ENCODE measurements around the gene NEK7.
"Not testable (repeated sequence)": the region's sequence is repeated elsewhere in the genome, so short reads cannot be mapped to it uniquely, and the experiment has no call there.

Gene NEK7

DNA sequence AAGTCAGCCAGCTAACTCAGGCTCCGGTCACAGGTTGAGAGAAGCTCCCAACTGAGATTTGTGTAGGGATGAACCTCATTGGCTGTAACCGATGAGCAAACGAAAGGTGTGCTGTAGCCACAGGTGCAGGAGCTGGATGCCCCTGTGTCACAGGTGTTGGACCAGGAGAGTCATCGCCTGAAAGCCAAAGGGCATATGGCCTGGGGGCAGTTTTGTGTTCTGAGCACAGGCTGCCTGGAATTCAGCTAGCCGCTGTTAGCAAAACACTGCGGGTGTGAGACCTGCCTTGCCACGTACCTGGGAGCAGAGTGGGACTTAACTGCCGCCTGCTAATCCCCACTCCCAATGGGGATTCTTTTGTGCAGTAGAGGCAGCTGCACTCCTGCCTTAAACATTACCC is 55.3 kb downstream of the NEK7 start:
- no peak for DNase-seq

DNA sequence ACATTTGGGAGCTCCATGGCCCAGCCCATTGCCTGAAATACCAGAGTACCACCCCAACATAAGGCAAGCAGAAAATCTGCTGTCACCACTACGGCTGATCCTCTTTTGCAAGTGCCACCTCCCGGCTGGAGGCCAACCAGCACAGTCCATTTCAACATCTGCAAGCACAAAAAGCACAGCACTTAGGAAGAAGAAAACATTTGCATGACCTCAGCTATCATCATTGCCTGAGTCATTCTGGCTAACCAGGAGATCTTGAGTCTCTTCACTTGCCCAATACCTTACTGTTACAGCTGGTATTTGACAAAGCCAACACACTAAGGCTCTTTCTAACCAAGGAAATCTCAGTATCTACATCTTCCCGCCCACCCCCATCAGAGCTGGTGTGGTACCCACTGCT is 55.9 kb downstream of the NEK7 start:
- peak; percentile 61 to 72 (median 68) for DNase-seq

DNA sequence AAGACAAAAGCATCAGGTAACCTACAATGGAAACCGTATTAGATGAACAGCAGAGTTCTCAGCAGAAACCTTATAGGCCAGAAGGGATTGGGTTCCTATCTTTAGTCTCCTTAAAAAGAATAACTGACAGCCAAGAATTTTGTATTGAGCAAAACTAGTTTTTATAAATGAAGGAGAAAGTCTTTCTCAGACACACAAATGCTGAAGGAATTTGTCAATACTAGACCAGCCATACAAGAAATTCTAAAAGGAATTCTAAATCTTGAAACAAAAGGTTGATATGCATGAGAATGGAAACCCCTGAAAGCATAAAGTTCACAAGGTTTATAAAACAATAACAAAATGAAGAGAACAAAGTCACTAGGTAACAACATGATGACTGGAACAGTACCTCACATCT is 58.1 kb downstream of the NEK7 start:
- DNase-seq: no peak

DNA sequence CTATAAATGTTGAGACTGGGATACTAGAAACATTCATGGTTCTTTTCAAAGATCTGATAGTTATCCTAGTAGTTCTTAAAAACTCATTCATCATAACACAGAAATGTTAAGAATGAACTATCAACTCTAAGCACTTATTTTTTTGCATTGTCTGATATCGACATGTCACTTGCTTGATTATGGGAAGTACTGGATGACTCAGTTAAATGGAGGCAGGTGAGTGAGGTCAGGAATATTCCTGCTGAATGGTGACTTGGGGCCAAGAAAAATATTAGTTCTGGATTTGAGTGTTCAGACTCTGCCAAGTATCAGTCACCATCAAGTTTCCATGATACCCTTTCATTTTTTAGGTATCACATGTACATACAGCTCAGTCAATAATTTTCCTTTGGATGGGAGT is 63.6 kb downstream of the NEK7 start:
- DNase-seq: peak in 1 of 3 donors; percentile 67

DNA sequence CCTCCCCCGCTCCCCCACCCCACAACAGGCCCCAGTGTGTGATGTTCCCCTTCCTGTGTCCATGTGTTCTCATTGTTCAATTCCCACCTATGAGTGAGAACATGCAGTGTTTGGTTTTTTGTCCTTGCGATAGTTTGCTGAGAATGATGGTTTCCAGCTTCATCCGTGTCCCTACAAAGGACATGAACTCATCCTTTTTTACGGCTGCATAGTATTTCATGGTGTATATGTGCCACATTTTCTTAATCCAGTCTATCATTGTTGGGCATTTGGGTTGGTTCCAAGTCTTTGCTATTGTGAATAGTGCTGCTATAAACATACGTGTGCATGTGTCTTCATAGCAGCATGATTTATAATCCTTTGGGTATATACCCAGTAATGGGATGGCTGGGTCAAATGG is 70.2 kb downstream of the NEK7 start:
- not testable (repeated sequence) for DNase-seq

DNA sequence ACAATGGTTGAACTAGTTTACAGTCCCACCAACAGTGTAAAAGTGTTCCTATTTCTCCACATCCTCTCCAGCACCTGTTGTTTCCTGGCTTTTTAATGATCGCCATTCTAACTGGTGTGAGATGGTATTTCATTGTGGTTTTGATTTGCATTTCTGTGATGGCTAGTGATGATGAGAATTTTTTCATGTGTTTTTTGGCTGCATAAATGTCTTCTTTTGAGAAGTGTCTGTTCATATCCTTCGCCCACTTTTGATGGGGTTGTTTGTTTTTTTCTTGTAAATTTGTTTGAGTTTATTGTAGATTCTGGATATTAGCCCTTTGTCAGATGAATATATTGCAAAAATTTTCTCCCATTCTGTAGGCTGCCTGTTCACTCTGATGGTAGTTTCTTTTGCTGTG is 70.7 kb downstream of the NEK7 start:
- DNase-seq: not testable (repeated sequence)

DNA sequence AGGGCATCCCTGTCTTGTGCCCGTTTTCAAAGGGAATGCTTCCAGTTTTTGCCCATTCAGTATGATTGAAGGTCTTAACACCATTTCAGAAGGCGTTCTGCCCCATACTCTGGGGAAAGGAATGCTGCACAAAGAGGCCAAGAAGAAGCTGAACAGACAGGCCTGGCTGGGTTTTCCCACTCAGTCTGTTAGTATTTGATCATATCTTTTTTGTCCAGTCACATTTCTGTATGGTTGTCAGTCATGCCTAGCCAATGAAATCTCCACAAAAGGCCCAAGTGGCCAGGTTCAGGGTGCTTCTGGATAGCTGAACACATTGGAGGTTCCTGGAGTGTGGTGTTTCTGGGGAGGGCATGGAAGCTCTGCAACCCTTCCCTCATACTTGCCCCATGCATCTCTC is 72.1 kb downstream of the NEK7 start:
- no peak for DNase-seq

DNA sequence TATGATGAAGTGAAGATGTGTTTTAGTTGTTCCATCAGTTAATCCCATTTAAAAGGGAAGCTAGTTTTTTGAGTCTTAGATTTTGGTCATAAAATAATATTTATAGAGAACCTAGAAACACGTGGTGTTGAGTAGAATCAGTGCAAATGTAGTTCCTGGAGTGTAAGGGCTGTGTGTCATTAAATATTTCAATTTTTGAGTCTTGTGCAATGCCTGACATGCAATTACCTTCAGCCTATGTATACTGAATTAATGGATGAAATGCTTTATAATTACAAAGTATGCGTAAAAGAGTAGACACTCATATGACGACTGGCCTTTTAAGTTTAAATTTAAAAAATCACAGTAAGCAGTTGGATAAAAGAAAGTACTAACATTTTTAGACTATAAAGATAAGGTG is 75.0 kb downstream of the NEK7 start:
- peak in 1 of 3 donors; percentile 24 for DNase-seq

DNA sequence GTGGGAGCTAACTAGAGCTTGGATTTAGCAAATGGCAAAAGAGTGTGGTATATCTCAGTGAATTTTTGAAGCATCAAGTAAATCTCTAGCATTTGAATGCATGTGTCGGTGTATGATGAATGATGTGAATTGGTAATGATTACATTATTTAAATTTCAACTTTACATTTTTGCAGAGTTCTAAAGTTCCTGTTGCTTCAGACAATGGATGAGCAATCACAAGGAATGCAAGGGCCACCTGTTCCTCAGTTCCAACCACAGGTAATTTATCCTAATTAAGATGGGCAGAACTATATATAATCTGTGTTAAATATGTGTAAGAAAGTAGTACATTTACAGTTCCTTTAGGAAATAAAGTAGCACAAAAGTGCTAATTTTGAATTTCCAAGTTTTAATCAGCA is 75.6 kb downstream of the NEK7 start:
- no peak for DNase-seq

DNA sequence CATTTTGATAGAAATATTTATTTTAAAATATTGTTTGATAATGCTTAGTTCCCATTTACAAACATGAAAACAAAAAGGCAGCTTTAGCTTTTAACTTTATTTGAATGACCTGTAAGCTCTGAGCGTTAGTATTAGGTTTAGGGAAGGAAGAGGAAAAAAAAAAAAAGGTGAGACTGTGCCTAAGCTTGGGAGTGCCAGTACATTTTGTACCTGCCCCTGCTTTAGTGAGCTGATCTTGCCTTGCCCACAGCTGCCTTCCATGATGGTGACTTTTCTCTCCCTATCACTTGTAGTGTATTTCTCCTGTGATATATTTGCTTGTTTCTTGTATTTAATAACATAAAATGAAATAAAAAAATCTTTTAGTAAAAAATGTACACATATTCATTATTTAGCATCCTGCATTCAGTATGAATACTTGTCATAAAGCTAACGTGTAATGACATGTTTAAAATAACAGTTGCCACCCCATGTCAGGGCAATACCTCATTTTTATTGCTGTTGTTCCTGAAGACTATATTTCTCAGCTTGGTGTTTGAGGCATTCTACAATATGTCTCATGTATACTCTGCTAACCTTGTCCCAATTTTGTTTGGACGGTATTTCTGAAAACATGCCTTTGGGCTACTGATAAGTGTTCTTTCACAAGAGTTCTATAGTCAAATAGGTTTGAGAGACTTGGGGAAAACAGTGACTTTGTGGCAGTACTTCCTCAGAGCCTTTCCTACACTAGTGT is 76.3 kb downstream of the NEK7 start:
- DNase-seq: no peak

DNA sequence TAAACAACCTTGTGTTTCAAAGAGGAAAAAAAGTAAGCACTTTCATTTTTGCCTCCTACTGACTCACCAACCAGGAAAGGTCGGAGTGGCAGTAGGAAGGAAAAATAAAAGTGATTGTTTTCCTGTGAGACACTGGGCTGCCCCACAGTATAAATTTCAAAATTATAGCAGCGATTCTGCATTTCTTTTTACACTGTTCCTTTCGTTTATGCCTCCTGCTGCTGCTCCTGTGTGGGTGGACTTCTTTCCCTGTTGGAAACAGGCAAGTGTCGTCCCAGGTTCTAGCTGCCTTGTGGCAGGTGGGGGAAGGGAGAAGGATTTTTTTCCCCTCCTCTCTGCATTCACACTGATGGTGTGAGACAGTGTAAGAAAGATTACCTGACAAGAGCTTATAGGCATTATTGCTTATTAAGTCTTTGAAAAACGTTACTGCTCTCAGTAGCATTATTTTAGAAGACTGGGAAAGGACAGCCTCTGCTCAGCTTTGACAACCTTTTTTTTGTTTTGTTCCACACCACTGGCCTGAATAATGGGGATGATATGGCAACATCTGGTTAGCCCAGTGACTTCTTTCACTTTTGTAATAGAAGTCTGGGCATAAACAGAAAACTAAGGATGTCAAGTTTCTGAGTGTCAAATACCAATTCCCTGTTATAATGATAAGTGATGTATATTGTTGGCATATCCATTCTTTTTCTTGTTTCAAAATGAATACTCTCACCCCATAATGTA is 77.9 kb downstream of the NEK7 start:
- DNase-seq: peak; percentile 46 to 64 (median 60)

DNA sequence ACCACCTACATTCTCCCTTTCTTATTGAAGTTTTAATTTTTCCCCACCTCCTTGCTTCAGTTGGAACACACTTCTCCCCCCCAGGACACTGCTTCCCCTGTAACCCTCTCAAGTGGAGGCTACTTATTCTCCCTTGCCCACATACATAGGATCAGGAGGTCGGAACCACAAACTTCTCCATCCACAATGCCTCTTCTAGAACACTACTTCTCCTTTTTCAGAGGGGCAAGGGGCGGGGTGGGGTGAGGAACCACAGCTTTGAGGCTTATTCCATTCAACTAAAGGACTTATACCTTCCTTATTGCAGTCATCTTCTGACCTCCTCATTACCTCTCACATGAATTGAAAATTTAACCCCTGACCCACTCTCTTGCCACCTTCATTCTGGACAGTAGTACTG is 81.3 kb downstream of the NEK7 start:
- peak; percentile 57 to 70 (median 66) for DNase-seq

DNA sequence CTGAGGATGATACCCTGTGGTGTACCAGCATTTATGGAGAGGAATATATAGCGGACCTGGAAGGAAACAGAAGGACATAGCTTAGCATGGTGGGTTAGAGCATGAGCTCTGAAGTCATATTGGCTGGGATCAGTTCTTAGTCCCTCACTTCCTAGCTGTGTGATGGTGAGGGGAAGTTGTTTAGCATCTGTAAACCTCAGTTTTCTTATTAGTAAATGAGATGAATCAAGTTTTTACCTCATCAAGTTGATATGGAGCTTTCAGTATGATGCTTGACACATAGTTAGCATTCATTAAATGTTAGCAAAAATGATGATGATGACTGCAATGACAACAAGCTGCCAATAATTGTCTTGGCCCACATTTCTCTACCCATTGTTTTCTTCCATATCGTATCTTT is 84.8 kb downstream of the NEK7 start:
- DNase-seq: no peak

DNA sequence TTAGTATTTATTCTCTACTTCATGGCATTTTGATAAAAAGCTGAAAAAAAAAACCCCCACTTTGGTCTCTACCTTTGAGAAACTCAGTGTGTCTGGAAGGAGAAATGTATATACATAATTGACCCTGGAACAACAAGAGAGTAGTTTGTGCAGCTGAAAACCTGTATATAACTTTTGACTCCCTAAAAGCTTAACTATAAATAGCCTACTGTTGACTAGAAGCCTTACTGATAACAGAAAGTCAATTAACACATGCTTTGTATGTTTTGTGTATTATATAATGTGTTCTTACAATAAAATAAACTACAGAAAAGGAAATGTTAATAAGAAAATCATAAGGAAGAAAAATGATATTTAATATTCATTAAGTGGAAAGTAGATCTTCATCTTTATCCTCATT is 88.0 kb downstream of the NEK7 start:
- no peak for DNase-seq

DNA sequence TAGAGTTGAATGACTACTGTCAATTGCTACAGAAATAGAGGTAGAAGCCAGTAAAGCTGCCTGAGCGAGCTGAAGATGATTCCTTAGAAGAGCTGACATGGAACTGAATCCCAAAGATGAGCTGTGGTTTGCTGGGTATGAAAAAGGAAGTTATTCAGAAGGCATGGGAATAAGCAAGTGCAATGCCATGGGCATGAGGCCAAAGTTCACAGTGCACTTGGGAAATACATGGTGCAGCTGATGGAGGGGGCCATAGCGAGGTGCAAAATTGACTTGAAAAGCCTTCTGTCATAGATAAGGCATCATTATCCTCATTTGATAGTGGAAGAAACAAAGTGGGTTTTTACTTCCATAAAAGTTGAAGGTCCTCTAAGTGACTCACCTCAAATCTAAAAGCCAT is 88.6 kb downstream of the NEK7 start:
- no peak for DNase-seq

DNA sequence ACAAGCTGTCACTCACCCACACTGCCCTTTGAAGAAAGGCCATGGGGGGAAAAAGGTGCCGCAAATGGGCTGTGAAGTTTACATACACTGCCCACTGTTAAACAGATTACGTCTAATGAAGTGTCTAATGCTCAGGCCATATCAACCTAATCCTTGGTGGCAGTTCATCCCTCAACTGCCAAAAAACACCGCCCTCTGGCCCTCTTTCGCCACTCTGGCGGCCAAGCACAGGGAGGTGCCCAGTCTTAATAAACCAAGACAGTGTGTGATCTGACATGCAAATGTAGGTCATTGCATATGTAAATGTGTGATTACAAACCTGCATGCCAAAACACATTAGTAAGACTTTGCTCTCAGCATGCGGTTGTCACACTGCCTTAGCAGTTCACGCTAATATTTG is 89.5 kb downstream of the NEK7 start:
- no peak for DNase-seq

DNA sequence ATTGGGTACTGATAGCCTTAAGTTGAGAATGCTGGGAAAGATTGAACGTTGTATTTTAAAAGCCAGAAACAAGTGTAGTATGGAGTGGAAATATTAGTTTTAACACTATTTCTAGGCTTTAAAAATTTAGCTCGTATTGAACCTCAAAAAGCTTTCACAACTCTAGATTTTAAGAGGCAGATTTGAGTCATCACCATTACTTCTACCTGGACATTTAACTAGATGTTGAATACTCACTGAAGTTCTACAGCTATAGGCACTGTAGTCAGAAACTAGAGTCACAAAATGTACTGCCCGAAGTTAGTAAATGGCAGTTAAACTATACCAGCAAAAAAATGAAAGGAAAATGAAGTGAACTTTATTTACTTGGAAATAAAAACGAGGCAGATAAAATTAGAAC is 96.5 kb downstream of the NEK7 start:
- DNase-seq: no peak

DNA sequence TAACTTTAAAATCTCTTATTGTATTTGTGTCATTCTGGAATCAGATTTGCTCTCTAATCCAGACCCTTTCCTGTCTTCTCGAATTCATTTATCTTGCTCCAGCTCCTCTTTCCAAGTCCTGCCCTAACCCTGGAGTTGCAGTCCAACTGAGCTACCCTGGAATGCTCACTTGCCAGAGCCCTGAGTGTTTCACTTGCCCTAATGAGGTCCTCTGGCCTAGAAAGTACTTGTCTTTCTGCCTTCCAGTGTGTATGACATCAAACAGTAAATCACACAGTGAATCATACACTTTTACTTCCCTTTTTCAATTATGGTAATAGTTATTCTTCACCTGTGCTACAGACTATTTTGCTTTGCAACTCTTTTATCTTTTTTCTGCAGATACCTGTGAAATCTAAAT is 96.9 kb downstream of the NEK7 start:
- DNase-seq: peak; percentile 57 to 82 (median 78)

DNA sequence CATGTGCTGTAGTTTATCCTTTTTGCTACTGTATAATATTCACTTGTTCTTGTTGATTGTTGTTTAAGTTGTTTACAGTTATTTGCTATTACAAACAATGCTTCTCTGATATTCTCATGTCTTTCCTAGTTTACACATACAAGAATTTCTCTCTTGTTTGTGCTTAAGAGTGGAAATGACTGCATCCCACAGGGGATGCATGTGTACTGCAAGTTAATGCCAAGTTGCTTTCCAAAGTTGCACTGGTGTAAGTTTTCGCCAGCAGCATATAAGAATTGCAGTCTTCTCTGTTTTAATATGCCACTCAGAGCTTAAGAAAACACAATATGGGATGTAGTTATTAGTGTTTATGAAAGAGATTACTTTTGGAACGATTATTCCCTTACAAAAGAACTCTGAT is 97.7 kb downstream of the NEK7 start:
- DNase-seq: no peak

DNA sequence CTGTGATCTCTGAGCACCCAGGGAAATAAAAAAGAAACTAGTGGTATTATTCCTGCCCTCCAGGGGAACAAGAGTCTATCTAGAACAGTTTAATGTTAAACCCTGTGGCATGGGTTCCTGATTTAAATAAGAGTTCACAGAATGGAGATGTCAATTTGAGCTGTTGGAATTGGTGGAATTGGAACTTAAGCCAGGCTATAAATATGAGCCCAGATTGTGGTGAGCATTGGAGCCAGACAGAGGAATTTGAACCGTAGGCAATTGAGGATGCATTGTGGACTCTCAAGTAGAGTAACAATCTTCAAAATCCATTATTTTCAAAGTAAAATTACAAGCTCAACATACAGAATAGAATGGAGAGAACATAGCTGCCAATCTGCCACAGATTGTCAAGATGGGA is 98.2 kb downstream of the NEK7 start:
- DNase-seq: no peak

DNA sequence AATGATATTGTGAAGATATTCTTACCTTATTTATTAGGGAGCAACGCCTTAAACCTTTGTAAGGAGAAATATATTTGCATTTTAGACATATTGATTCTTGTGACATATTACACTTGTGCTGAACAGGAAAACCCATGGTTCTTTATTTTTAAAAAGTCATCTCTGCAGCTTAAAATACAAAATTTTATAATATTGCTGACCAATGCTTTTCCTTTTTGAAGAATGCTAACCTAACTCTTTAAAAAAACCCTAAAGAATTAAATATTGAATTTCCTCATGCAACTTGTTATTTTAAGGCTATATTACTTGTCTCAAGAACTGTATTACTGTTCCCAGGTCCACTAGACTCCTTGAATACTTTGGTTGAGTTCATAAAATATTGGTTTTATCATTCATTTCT is 99.0 kb downstream of the NEK7 start:
- no peak for DNase-seq

DNA sequence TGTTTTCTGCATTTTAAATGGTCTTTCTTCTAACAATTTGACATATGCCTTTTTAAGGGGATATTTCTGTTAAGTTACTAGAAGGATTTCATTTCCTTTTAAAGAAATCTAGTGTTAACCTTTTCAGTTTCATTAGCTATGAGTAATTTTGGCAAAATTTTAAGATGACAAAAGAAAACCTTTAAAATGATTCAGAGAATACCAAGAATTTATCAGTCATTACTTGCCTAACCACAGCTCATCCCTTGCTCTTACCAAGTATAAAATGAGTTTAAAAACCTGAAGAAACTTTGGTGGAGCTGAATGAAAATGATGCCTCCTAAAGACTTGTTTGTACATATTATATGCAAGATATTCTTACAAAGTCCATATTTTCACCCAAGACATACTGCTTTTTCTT is 101.7 kb downstream of the NEK7 start:
- peak in 2 of 3 donors; percentile 59 to 70 for DNase-seq

DNA sequence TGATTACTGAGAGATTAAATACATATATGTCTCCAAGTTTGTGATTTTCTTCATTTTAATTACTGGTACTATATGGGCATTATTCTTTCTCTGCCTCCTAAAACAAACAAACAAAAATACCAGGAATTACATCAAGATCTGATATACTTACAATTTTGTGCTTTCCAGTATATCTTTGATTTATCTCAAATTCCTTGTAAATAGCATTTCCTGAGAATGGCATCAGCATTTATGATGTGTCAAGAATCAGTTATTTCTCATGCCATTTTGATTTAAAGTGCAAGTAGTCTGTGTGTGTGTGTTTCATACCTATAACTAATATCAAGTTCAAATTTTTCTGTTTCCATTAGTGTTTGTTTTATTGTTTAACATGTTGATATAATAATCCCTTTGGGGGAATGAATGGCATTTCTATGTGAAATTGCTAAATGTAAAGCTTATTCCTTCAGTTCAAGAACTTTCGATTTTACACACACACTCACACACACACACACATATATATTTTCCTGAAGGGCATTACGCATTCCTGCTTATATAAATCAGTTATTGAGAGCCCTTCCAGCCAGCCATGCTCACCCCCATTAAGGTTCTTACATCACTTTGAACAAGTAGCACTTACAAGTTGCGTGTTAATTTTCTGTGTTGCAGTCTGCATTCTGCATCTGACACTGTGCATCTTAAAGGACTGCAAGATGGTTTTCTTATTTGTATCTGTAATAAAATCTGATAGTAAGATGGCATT is 102.7 kb downstream of the NEK7 start:
- DNase-seq: no peak

DNA sequence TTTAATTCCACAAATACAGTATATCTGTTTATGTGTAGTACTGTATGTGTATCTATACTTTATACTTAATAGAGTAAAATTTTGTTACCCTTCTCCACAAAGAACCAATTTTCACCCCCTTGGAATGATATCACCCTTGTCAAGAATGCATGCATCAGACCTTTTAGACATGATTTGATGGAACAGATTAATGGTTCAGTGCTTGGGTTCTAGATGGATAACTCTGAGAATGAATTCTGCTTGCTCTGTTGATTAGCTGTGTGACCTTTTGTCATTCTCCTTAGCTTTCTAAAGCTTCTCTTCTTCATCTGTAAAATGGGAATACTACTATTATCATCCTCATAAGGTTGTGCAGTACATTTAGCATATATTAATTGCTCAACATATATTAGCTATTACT is 105.1 kb downstream of the NEK7 start:
- no peak for DNase-seq
